Measurements from ENCODE around the gene NXPH3. TPM values are rescaled to one million over a fixed set of nuclear protein-coding genes. Genes with fewer than 3 reads are reported as not detected.

Gene NXPH3
- total and polyA plus RNA-seq, 2 of the 13 experiments (the other 11 are each of a cell fraction or from before 2014, with no cell fraction given): 0.04 to 0.58 TPM

GRCh38 chr17:49574945-49575678 lies 559 bp upstream of the NXPH3 start:
- Histone ChIP-seq H3K4me3 (replicated peaks in 1 of 3; ENCODE audit: insufficient read depth in 1 of 3, low read depth in 2 of 3, low read length in 3 of 3) (peak overlapping the region; percentile 62 to 84 (median 78); a peak in 4 of 6 replicates), H2AFZ (ENCODE audit: low read length) (no peak overlapping the region)
- intact Hi-C loops (cut with micrococcal nuclease; ENCODE audit: unreplicated experiment): no loop called here
- TF ChIP-seq ZNF766 (CRISPR knock-in tag; IDR thresholded peaks at IDR 0.05; ENCODE audit: borderline replicate concordance) (no peak), WIZ (CRISPR knock-in tag; IDR thresholded peaks at IDR 0.05) (no peak), THYN1 (CRISPR knock-in tag; IDR thresholded peaks at IDR 0.05; ENCODE audit: borderline replicate concordance, low read depth) (no peak), HNRNPUL1 (IDR thresholded peaks at IDR 0.05; ENCODE audit: low read depth, low read length) (no peak), ZSCAN22 (CRISPR knock-in tag; IDR thresholded peaks at IDR 0.05) (no peak), MXD4 (CRISPR knock-in tag; IDR thresholded peaks at IDR 0.05) (no peak), THAP8 (CRISPR knock-in tag; IDR thresholded peaks at IDR 0.05; ENCODE audit: borderline replicate concordance) (no peak), ERF (CRISPR knock-in tag; IDR thresholded peaks at IDR 0.05) (no peak), ZNF678 (CRISPR knock-in tag; IDR thresholded peaks at IDR 0.05) (no peak), HOXA9 (CRISPR knock-in tag; IDR thresholded peaks at IDR 0.05; ENCODE audit: borderline replicate concordance) (no peak), THAP11 (CRISPR knock-in tag; IDR thresholded peaks at IDR 0.05) (peak; percentile 32; the same call in 1 of the 2 replicates), TRIM24 (CRISPR knock-in tag; IDR thresholded peaks at IDR 0.05) (no peak), EP300 (IDR thresholded peaks at IDR 0.05; ENCODE audit: low read depth in 2 of 2, low read length in 2 of 2) (no peak), EP300 (CRISPR knock-in tag; IDR thresholded peaks at IDR 0.05; ENCODE audit: borderline replicate concordance) (no peak), ZNF501 (CRISPR knock-in tag; IDR thresholded peaks at IDR 0.05) (no peak), MBD4 (IDR thresholded peaks at IDR 0.05; ENCODE audit: borderline replicate concordance, low read length) (no peak), NFIC (IDR thresholded peaks at IDR 0.05; ENCODE audit: low read length) (no peak), NR2F1 (CRISPR knock-in tag; IDR thresholded peaks at IDR 0.05) (no peak), KDM3A (CRISPR knock-in tag; IDR thresholded peaks at IDR 0.05; ENCODE audit: low read depth) (0 out of 2 replicates have a peak, but pooled peaks have one; percentile 25), SUZ12 (IDR thresholded peaks at IDR 0.05; ENCODE audit: low read depth, low read length) (no peak), TEAD3 (CRISPR knock-in tag; optimal IDR thresholded peaks at IDR 0.05; ENCODE audit: borderline replicate concordance) (no peak), SP5 (CRISPR knock-in tag; IDR thresholded peaks at IDR 0.05; ENCODE audit: borderline replicate concordance, low read depth) (no peak), ZNF235 (CRISPR knock-in tag; IDR thresholded peaks at IDR 0.05; ENCODE audit: borderline replicate concordance) (no peak), HNF4G (IDR thresholded peaks at IDR 0.05; ENCODE audit: borderline replicate concordance, low read depth, low read length) (no peak), HNF4G (CRISPR knock-in tag; IDR thresholded peaks at IDR 0.05; ENCODE audit: borderline replicate concordance, low read depth) (no peak), TFDP1 (CRISPR knock-in tag; IDR thresholded peaks at IDR 0.05; ENCODE audit: borderline replicate concordance) (no peak)

More at GRCh38 chr17:49574945-49575678, 559 bp upstream of the NXPH3 start:
- peaks cover 4 to 76% of the 10 kb centered on the region in 2 experiments; a peak in 4 of 5 replicates for H3K27me3 ChIP-seq (ENCODE audit: control insufficient read depth in 1 of 2, insufficient read depth in 2 of 2, low read length in 2 of 2)
- DNase-seq (ENCODE audit: low spot score) (no peak), ATAC-seq (no peak), FAIRE-seq (no peak)
- in situ Hi-C loops (cut with HindIII; ENCODE audit: extremely low pct_ligation_motif_present, low pct_unique_long_range_greater_than_20kb): no loop called here
- BruUV-seq (replicated peaks): no TSS peak
- H3K9ac ChIP-seq (ENCODE audit: insufficient read depth, low read depth, low read length): no peak overlapping the region
- H4K20me1 ChIP-seq (ENCODE audit: insufficient read depth, low read length): no peaks in the 10 kb centered on the region
- no peaks in the 10 kb centered on the region for H3K36me3 ChIP-seq (replicated peaks in 1 of 2; ENCODE audit: control insufficient read depth in 1 of 2, insufficient read depth in 2 of 2, low read length in 2 of 2)
- WGBS (ENCODE audit: low lambda C conversion rate): 17% methylated on average over 3 of the region's 29 CpGs
- no peaks in the 10 kb centered on the region for H3K79me2 ChIP-seq (ENCODE audit: insufficient read depth, low read length)
- H3K4me2 ChIP-seq (ENCODE audit: low read depth, low read length): peak overlapping the region; percentile 87
- POLR2A ChIA-PET: interaction anchor here (1.3 kb wide), 1 partner anchor 129 kb away, joined by 3 read pairs; no protein-coding TSS in a partner anchor
- CTCF ChIA-PET (ENCODE audit: low intra/inter-chr PET ratio, low total read pairs): interaction anchor here (1.0 to 2.9 kb wide), 3 partner anchors 102 to 133 kb away, joined by 3 to 31 read pairs (median 6); partner anchors contain the start of gene SLC35B1
- no peaks in the 10 kb centered on the region for H3K9me3 ChIP-seq (ENCODE audit: low read length)
- H3K4me1 ChIP-seq (ENCODE audit: insufficient read depth, low read length): peaks cover 37% of the 10 kb centered on the region
- no peak overlapping the region for H3K27ac ChIP-seq (ENCODE audit: extremely low read length, insufficient read depth, low read length)

Measured in HepG2 (cell line).